Fibroblast of pulmonary artery (primary cell): Measurements from ENCODE around the gene NTSR2.

ENCODE experiments used
- DNase-seq: peaks from one replicate; pipeline ENCODE4 v3.0.0-alpha.2; 2010; ENCODE audit warnings: low read depth
- H3K4me3 ChIP-seq: replicated peaks from 2 replicates; pipeline ENCODE4 v1.5.1; 2011; ENCODE audit warnings: low read depth, mild to moderate bottlenecking, control low read depth, low read length, moderate library complexity
- TF ChIP-seq, protein P1 (sequence below): IDR thresholded peaks from 2 replicates; pipeline ENCODE4 v1.5.1; 2011; ENCODE audit warnings: mild to moderate bottlenecking, control low read depth, low read length, inconsistent platforms; ENCODE audit errors: missing control alignments

The NTSR2 gene

DNA sequence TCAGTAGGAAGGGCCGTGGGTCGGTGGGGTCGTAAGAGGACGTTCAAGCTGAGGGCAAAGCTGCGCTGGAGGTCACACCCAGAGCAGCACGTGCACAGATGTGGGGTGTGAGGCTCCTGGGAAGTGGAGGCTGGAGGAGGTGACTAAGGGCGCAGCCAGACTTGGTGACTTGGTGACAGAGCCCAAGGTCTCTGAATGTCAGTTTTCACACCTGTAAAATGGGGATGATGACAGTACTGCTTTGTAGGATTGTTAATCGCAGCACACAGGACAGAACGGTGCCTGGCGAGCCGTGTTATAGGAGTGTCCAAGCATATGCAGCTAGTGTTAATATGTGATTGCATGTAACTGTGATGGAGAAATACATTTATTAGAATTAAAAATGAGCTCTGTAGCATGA, 40.8 kb downstream of the NTSR2 start:
- DNase-seq, result no peak
- H3K4me3 ChIP-seq, result no peak overlapping the region
- TF ChIP-seq, protein P1, sequence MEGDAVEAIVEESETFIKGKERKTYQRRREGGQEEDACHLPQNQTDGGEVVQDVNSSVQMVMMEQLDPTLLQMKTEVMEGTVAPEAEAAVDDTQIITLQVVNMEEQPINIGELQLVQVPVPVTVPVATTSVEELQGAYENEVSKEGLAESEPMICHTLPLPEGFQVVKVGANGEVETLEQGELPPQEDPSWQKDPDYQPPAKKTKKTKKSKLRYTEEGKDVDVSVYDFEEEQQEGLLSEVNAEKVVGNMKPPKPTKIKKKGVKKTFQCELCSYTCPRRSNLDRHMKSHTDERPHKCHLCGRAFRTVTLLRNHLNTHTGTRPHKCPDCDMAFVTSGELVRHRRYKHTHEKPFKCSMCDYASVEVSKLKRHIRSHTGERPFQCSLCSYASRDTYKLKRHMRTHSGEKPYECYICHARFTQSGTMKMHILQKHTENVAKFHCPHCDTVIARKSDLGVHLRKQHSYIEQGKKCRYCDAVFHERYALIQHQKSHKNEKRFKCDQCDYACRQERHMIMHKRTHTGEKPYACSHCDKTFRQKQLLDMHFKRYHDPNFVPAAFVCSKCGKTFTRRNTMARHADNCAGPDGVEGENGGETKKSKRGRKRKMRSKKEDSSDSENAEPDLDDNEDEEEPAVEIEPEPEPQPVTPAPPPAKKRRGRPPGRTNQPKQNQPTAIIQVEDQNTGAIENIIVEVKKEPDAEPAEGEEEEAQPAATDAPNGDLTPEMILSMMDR, result no peak

DNA sequence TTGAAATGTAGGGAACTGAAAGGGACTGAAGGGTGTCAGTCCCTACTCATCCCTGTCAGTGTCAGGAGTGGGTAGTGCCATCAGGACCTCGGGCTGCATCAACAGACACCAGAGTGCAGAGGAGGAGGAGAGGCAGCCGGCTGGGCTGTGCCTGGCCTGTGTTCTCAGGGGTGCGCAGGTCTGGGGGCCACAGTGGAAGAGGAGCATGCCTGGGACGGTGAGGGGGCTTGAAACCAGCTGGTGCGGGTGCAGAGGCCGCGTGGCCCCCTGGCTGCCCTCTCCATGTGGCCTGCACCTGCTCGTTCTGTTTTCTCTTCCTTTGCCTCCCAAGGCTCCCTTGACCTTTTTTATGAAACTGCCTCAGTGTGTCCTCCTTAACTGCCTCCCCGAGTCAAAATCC, 41.3 kb downstream of the NTSR2 start:
- TF ChIP-seq, protein P1, result no peak
- DNase-seq, result no peak
- H3K4me3 ChIP-seq, result no peak overlapping the region

DNA sequence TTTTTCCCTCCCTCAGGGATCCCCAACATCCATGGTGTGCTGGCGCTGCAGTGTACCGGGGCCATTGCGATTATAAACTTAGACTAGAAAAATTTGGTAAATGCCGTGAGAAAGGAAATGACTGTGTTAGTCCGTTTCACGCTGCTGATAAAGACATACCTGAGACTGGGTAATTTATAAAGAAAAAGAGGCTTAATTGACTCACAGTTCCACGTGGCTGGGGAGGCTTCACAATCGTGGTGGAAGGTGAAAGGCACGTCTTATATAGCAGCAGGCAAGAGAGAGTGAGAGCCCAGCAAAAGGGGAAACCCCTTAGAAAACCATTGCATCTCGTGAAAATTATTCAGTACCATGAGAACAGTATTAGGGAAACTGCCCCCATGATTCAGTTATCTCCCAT, 44.3 kb downstream of the NTSR2 start:
- TF ChIP-seq, protein P1, result no peak
- no peak for DNase-seq
- no peak overlapping the region for H3K4me3 ChIP-seq

DNA sequence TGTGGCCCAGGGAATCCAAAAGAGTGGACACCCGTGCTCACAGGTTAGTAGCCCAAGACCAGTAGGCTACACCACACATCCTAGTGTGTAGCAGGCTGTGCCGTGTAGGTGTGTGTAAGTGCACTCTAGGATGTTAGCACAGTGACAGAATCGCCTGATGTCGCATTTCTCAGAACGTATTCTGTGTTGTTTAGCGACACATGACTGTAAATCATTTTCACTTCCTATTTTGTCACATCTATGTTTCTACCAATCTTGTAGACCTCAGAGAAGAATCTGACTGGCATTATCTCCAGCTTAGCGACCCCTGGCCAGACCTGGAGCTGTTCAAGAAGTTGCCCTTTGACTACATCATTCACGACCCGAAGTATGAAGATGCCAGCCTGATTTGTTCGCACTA, 45.1 kb downstream of the NTSR2 start:
- no peak overlapping the region for H3K4me3 ChIP-seq
- TF ChIP-seq, protein P1, result no peak
- DNase-seq, result no peak

DNA sequence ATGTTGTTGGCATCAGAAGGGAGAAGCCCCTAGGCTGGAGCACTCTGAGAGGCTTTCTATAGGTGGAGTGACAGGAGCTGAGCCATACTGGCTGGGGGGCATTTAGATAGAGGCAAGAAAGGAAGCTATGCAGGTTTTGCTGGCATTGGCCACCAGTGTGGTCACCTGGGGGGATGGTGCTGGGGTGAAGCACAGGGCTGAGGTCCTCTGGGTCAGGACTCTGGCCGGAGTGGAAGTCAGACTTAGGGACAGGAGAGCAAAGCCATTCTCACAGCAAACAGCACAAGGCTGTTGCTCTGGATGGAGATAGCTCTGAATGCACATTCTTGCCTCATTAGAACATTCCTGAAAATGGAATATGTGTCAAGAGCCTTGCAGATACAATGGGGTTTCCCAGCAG, 47.4 kb downstream of the NTSR2 start:
- no peak for DNase-seq
- TF ChIP-seq, protein P1, result no peak
- H3K4me3 ChIP-seq, result no peak overlapping the region

DNA sequence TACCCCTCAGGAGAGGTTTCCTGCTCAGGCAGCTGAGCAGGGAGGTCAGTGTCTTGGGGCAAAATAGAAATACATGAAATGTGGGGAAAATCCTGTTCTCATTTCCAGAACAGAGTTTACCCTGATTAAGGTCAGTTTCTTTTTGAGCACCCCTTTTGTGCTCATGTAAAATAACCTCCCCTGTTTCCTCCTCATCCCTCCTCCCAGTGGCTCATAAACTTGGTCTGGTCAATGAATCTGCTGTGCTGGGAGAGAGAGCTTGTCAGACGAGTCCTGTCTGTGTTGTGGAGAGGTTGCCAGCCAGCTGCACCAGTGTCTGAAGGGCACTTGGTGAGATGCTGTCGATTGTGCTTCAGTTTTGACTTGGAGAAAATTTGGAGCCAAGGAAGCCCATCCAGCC, 48.6 kb downstream of the NTSR2 start:
- DNase-seq, result no peak
- TF ChIP-seq, protein P1, result no peak

DNA sequence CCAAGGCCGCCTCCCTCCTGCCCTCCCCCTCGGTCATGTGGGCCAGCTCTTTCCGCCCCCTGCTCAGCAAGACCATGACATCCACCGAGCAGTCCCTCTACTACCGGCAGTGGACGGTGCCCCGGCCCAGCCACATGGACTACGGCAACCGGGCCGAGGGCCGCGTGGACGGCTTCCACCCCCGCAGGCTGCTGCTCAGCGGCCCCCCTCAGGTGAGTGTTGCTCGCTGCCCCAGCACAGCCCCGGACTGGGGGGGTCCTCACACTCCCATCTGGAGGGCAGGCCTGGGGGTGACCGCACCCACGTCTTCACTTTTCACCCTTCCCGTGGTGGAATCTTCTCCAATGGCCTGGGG, 51.3 kb downstream of the NTSR2 start:
- H3K4me3 ChIP-seq, result no peak overlapping the region
- TF ChIP-seq, protein P1, result no peak
- no peak for DNase-seq

More for the DNA sequence above, 48.6 kb downstream of the NTSR2 start:
- H3K4me3 ChIP-seq, result no peak overlapping the region
